ENCODE measurements around the gene PHACTR3.

Gene PHACTR3

GRCh38 chr20:59677586-59677985 is 73.2 kb downstream of the PHACTR3 start:
- no peaks in the 10 kb centered on the region for H3K9me3 ChIP-seq (replicated peaks; ENCODE audit: insufficient read depth, low read length)
- H3K9me2 ChIP-seq (replicated peaks; ENCODE audit: insufficient read depth, low read length), result no peaks in the 10 kb centered on the region
- no peak overlapping the region for H3K4me2 ChIP-seq (ENCODE audit: low read depth, low read length)
- no peaks in the 10 kb centered on the region for H3F3A ChIP-seq (ENCODE audit: insufficient read depth, low read length)
- DNase-seq, result no peak
- H3K79me2 ChIP-seq (ENCODE audit: low read length), result no peaks in the 10 kb centered on the region
- no peaks in the 10 kb centered on the region for H4K20me1 ChIP-seq (ENCODE audit: insufficient read depth, low read length)
- no peak for TF ChIP-seq EZH2phosphoT487 (IDR thresholded peaks at IDR 0.05; ENCODE audit: low read length)
- no peak for TF ChIP-seq CTCF (IDR thresholded peaks at IDR 0.05; ENCODE audit: low read length)
- TF ChIP-seq EZH2 (optimal IDR thresholded peaks at IDR 0.05; ENCODE audit: low read depth, low read length), result no peak
- H2AFZ ChIP-seq (ENCODE audit: low read length), result no peak overlapping the region
- no peak overlapping the region for H3K27ac ChIP-seq (ENCODE audit: low read length)
- H3K4me3 ChIP-seq (ENCODE audit: low read length), result no peak overlapping the region
- no peaks in the 10 kb centered on the region for H3K4me1 ChIP-seq (ENCODE audit: low read length)
- no peak overlapping the region for H3K9ac ChIP-seq (ENCODE audit: low read length)
- H3K36me3 ChIP-seq (replicated peaks; ENCODE audit: insufficient read depth, low read length), result no peaks in the 10 kb centered on the region
- H3K27me3 ChIP-seq (replicated peaks; ENCODE audit: insufficient read depth, low read length), result peaks cover 76% of the 10 kb centered on the region

DNA sequence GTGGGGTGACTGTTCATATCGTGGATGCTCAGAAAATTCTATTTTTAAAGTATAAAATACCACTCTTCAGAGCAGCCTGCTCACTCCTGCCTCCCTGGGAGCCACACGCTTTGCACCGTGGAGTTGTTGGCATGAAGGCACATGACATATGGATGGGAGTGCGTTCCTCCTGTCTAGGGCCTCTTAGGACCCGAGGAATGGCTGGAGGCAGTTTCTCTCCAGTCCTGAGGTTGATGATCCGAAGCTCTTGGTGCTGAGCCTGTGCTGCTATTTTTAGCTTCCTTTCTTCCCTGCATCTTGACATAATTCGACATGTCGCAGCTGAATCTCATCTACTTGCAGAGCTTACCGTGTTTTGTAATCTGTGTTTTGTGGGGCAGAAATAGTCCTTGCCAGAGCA is 73.9 kb downstream of the PHACTR3 start:
- Histone ChIP-seq H3F3A (ENCODE audit: insufficient read depth, low read length) (no peaks in the 10 kb centered on the region), H3K27ac (ENCODE audit: low read length) (no peak overlapping the region), H4K20me1 (ENCODE audit: insufficient read depth, low read length) (no peaks in the 10 kb centered on the region), H3K9ac (ENCODE audit: low read length) (no peak overlapping the region), H3K4me2 (ENCODE audit: low read depth, low read length) (no peak overlapping the region), H3K4me3 (ENCODE audit: low read length) (no peak overlapping the region), H3K79me2 (ENCODE audit: low read length) (no peaks in the 10 kb centered on the region), H2AFZ (ENCODE audit: low read length) (no peak overlapping the region), H3K4me1 (ENCODE audit: low read length) (no peaks in the 10 kb centered on the region), H3K9me2 (replicated peaks; ENCODE audit: insufficient read depth, low read length) (no peaks in the 10 kb centered on the region), H3K9me3 (replicated peaks; ENCODE audit: insufficient read depth, low read length) (no peaks in the 10 kb centered on the region), H3K27me3 (replicated peaks; ENCODE audit: insufficient read depth, low read length) (peaks cover 80% of the 10 kb centered on the region), H3K36me3 (replicated peaks; ENCODE audit: insufficient read depth, low read length) (no peaks in the 10 kb centered on the region)
- DNase-seq, result no peak
- TF ChIP-seq EZH2phosphoT487 (IDR thresholded peaks at IDR 0.05; ENCODE audit: low read length) (no peak), EZH2 (optimal IDR thresholded peaks at IDR 0.05; ENCODE audit: low read depth, low read length) (no peak), CTCF (IDR thresholded peaks at IDR 0.05; ENCODE audit: low read length) (no peak)

GRCh38 chr20:59678951-59679350 is 74.6 kb downstream of the PHACTR3 start:
- no peaks in the 10 kb centered on the region for H3K4me1 ChIP-seq (ENCODE audit: low read length)
- H3K9ac ChIP-seq (ENCODE audit: low read length), result no peak overlapping the region
- no peak overlapping the region for H3K27ac ChIP-seq (ENCODE audit: low read length)
- TF ChIP-seq EZH2phosphoT487 (IDR thresholded peaks at IDR 0.05; ENCODE audit: low read length) (no peak), CTCF (IDR thresholded peaks at IDR 0.05; ENCODE audit: low read length) (no peak), EZH2 (optimal IDR thresholded peaks at IDR 0.05; ENCODE audit: low read depth, low read length) (no peak)
- H3F3A ChIP-seq (ENCODE audit: insufficient read depth, low read length), result no peaks in the 10 kb centered on the region
- H2AFZ ChIP-seq (ENCODE audit: low read length), result no peak overlapping the region
- H3K4me3 ChIP-seq (ENCODE audit: low read length), result no peak overlapping the region
- no peak overlapping the region for H3K4me2 ChIP-seq (ENCODE audit: low read depth, low read length)
- H3K36me3 ChIP-seq (replicated peaks; ENCODE audit: insufficient read depth, low read length), result no peaks in the 10 kb centered on the region
- no peaks in the 10 kb centered on the region for H4K20me1 ChIP-seq (ENCODE audit: insufficient read depth, low read length)
- H3K9me3 ChIP-seq (replicated peaks; ENCODE audit: insufficient read depth, low read length), result no peaks in the 10 kb centered on the region
- no peak for DNase-seq
- peaks cover 79% of the 10 kb centered on the region for H3K27me3 ChIP-seq (replicated peaks; ENCODE audit: insufficient read depth, low read length)
- H3K9me2 ChIP-seq (replicated peaks; ENCODE audit: insufficient read depth, low read length), result no peaks in the 10 kb centered on the region
- H3K79me2 ChIP-seq (ENCODE audit: low read length), result no peaks in the 10 kb centered on the region

Data from MM.1S (cell line).